Lower leg skin (tissue), 3 donors: ENCODE measurements around the gene ST8SIA2.

Experiments used
- POLR2A ChIP-seq, 2 donors: fragments of 450-650 bp; IDR thresholded peaks; one replicate each; pipeline ENCODE4 v1.6.1; 2016 to 2017; ENCODE audit warnings: antibody characterized with exemption in 2 of 2, mild to moderate bottlenecking in 1 of 2, moderate library complexity in 1 of 2
- TF ChIP-seq, protein P1 (sequence below), 3 donors: fragments of 450-650 bp; IDR thresholded peaks; one replicate each; pipeline ENCODE4 v1.5.1; 2016; ENCODE audit warnings: antibody characterized with exemption in 3 of 3, mild to moderate bottlenecking in 3 of 3, moderate library complexity in 2 of 3

- TF ChIP-seq, protein P1, sequence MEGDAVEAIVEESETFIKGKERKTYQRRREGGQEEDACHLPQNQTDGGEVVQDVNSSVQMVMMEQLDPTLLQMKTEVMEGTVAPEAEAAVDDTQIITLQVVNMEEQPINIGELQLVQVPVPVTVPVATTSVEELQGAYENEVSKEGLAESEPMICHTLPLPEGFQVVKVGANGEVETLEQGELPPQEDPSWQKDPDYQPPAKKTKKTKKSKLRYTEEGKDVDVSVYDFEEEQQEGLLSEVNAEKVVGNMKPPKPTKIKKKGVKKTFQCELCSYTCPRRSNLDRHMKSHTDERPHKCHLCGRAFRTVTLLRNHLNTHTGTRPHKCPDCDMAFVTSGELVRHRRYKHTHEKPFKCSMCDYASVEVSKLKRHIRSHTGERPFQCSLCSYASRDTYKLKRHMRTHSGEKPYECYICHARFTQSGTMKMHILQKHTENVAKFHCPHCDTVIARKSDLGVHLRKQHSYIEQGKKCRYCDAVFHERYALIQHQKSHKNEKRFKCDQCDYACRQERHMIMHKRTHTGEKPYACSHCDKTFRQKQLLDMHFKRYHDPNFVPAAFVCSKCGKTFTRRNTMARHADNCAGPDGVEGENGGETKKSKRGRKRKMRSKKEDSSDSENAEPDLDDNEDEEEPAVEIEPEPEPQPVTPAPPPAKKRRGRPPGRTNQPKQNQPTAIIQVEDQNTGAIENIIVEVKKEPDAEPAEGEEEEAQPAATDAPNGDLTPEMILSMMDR (IDR thresholded peaks at IDR 0.05): no peak
- no peak for TF ChIP-seq POLR2A (IDR thresholded peaks at IDR 0.05)
These were observed 35.8 kb downstream of the ST8SIA2 start for GRCh38 chr15:92429378-92430068.
